Esophagus muscularis mucosa (tissue), 4 donors: ENCODE data around the gene INO80E. TPM values are rescaled to one million over a fixed set of nuclear protein-coding genes. Genes with fewer than 3 reads are reported as not detected.
"Not testable (repeated sequence)": the region's sequence is repeated elsewhere in the genome, so short reads cannot be mapped to it uniquely, and the experiment has no call there.

Experiments
- DNase-seq: peaks from one replicate; pipeline ENCODE4 v3.0.0-alpha.2; 2017; ENCODE audit errors: extremely low spot score
- H3K27ac ChIP-seq, 4 donors: fragments of 200-600 bp; sonication (generic); replicated peaks in 1 of 4; 1 replicate in 3 of 4; 2 replicates in 1 of 4; pipeline ENCODE4 v1.5.1; 2016 to 2019; ENCODE audit warnings: mild to moderate bottlenecking in 1 of 4
- H3K27me3 ChIP-seq, 4 donors: fragments of 200-600 bp; sonication (generic); one replicate each; pipeline versions ENCODE4 v1.5.1 to v1.6.0; 2016 to 2019
- H3K36me3 ChIP-seq, 4 donors: fragments of 200-600 bp; sonication (generic); one replicate each; pipeline ENCODE4 v1.5.1; 2016 to 2019
- H3K4me1 ChIP-seq, 4 donors: fragments of 200-600 bp; sonication (generic); one replicate each; pipeline ENCODE4 v1.5.1; 2016 to 2019
- H3K4me3 ChIP-seq, 4 donors: fragments of 200-600 bp; sonication (generic); 1 replicate in 2 of 4; 2 replicates in 2 of 4; pipeline ENCODE4 v1.5.1; 2016 to 2019; ENCODE audit warnings: mild to moderate bottlenecking in 4 of 4, moderate library complexity in 1 of 4
- H3K9me3 ChIP-seq, 4 donors: fragments of 200-600 bp; sonication (generic); 1 replicate in 3 of 4; 2 replicates in 1 of 4; pipeline ENCODE4 v1.5.1; 2016 to 2019
- EP300 ChIP-seq: sonication (generic); formaldehyde crosslinking; IDR thresholded peaks from one replicate; pipeline ENCODE4 v1.6.1; 2017; ENCODE audit warnings: antibody characterized with exemption
- POLR2A ChIP-seq: fragments of 450-650 bp; IDR thresholded peaks from one replicate; pipeline ENCODE4 v1.6.1; 2017; ENCODE audit warnings: antibody characterized with exemption, moderate library complexity, mild to moderate bottlenecking, low read depth
- POLR2AphosphoS5 ChIP-seq, 2 donors: sonication (generic); formaldehyde crosslinking; IDR thresholded peaks; one replicate each; pipeline ENCODE4 v1.6.1; 2017; ENCODE audit warnings: antibody characterized with exemption in 2 of 2
- WGBS: methylation state at CpG from one replicate; pipeline ENCODE4 v1.1.5; 2018; 5-methylcytosine and 5-hydroxymethylcytosine counted together
- intact Hi-C: fragments of 100-400 bp; cut with DNase I; formaldehyde crosslinking; loops from one replicate; pipeline ENCODE4 v1.15.1; 2023
- total RNA-seq, 4 donors: library from RNA; depleted of rRNA; stranded (reverse); fragments of >200 nt; gene quantifications; one replicate each; pipeline versions ENCODE4 v1.1.0 to v1.2.1, GENCODE V29; 2016
- TF ChIP-seq, protein P1 (sequence below), 3 experiments: fragments of 200-600 bp in 2 of 3; fragments of 450-650 bp in 1 of 3; sonication (generic) in 2 of 3; IDR thresholded peaks; one replicate each; pipeline ENCODE4 v1.5.1; 2017 to 2019; ENCODE audit warnings: antibody characterized with exemption in 3 of 3, mild to moderate bottlenecking in 2 of 3, moderate library complexity in 1 of 3

Gene INO80E
- total RNA-seq, 4 donors from 2014 or later = 38.2 to 58.1 (median 43.5) TPM

DNA sequence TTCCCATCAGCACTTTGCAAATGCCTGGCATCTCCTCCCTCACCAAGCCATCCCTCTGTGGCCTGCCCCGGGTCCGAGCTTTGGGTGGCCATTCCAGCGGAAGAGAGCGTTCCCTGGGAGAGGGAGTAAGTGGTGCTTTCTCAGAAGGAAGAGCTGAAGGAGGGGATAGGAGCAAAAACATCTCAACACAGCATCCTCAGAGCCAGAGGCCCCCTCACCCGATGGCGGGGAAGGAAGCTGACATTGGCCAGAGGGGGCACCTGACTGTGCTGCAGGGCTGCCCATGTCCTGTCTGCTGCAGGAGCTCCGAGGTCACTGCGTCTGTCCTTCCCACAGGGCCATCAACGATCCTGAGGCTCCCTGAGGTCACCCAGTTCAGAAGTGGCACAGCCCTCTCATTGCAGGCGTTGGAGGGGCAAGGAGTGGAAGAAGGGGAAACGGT, 35.5 kb downstream of the INO80E start:
- no peaks in the 10 kb centered on the region for H3K36me3 ChIP-seq
- intact Hi-C loops = no loop called here
- H3K27me3 ChIP-seq = peaks cover 0 to 100% (median 42%) of the 10 kb centered on the region in 4 donors
- H3K27ac ChIP-seq = no peak overlapping the region
- TF ChIP-seq POLR2A (no peak), EP300 (no peak), POLR2AphosphoS5 (IDR thresholded peaks at IDR 0.05) (no peak)
- TF ChIP-seq, protein P1, sequence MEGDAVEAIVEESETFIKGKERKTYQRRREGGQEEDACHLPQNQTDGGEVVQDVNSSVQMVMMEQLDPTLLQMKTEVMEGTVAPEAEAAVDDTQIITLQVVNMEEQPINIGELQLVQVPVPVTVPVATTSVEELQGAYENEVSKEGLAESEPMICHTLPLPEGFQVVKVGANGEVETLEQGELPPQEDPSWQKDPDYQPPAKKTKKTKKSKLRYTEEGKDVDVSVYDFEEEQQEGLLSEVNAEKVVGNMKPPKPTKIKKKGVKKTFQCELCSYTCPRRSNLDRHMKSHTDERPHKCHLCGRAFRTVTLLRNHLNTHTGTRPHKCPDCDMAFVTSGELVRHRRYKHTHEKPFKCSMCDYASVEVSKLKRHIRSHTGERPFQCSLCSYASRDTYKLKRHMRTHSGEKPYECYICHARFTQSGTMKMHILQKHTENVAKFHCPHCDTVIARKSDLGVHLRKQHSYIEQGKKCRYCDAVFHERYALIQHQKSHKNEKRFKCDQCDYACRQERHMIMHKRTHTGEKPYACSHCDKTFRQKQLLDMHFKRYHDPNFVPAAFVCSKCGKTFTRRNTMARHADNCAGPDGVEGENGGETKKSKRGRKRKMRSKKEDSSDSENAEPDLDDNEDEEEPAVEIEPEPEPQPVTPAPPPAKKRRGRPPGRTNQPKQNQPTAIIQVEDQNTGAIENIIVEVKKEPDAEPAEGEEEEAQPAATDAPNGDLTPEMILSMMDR (IDR thresholded peaks at IDR 0.05) = no peak
- DNase-seq = no peak
- H3K9me3 ChIP-seq = no peaks in the 10 kb centered on the region
- H3K4me3 ChIP-seq = peak overlapping the region in 1 of 4 donors; percentile 18
- 19% methylated on average over 5 of the region's 11 CpGs for whole genome bisulfite sequencing
- peaks cover 9 to 19% (median 13%) of the 10 kb centered on the region in 4 donors for H3K4me1 ChIP-seq

DNA sequence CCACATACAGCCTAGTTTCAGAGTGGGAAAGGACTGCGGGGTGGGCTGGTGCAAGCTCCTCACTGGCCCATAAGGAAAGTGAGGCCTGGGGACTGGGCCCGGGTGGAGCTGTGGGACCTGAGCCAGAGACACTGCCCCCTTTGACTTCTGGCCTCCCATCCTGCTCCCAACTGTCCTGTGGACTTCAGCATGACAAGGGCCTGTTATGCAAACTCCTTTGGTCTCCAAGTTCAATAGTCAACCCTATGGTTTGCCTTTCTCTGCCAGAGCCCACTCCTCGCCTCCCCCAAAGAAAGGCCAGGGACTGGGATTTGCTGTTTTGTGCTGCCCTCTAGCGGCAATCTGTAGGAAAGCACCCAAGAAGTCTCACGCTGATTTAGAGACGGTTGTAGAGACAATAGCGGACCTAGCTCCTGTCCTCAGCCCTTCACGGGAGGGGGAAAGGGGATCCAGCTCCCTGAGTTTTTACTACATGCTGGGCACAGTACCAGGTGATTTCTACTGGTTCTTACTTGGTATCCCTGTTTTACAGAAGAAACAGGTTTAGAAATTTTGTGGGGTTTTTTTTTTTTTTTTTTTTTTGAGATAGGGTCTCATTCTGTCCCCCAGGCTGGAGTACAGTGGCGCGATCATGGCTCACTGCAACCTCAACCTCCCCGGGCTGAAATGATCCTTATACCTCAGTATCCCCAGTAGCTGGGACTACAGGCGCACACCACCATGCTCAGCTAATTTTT, 36.2 kb downstream of the INO80E start:
- DNase-seq = no peak
- Histone ChIP-seq H3K9me3 (no peaks in the 10 kb centered on the region), H3K4me3 (no peak overlapping the region), H3K27ac (no peak overlapping the region), H3K36me3 (no peaks in the 10 kb centered on the region), H3K4me1 (peaks cover 9 to 19% (median 13%) of the 10 kb centered on the region in 4 donors), H3K27me3 (peaks cover 0 to 98% (median 42%) of the 10 kb centered on the region in 4 donors)
- intact Hi-C loops = no loop called here
- 25% methylated on average over 12 of the region's 12 CpGs for WGBS
- TF ChIP-seq EP300 (no peak), POLR2AphosphoS5 (IDR thresholded peaks at IDR 0.05) (no peak), POLR2A (no peak)
- TF ChIP-seq, protein P1 (IDR thresholded peaks at IDR 0.05) = peak; percentile 42 to 72 (median 48)

DNA sequence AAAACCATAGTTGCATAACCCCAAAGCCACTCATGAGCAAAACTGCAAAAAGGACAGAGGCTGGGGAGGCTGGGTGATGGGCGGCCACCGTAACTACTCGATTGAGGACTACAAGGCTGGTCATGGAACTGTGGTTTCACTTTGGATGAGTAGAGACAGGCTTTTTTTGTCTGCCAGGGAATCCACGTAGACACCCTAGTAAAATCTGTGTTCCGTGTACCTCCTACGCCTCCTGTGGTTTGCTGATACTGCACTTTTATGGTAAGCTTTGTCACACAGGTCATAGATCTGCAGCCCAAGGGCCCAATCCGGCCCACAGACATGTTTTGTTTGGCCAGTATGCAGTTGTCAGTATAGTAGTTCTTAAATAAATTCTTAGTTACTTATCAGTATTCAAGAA, 37.2 kb downstream of the INO80E start:
- 75% methylated on average over 7 of the region's 7 CpGs for WGBS
- intact Hi-C loops = no loop called here
- H3K27me3 ChIP-seq = peaks cover 0 to 88% (median 42%) of the 10 kb centered on the region in 4 donors
- no peak for DNase-seq
- H3K36me3 ChIP-seq = no peaks in the 10 kb centered on the region
- H3K9me3 ChIP-seq = no peaks in the 10 kb centered on the region
- no peak overlapping the region for H3K27ac ChIP-seq
- no peak for TF ChIP-seq EP300
- TF ChIP-seq POLR2AphosphoS5 (IDR thresholded peaks at IDR 0.05) = no peak
- TF ChIP-seq, protein P1 (IDR thresholded peaks at IDR 0.05) = no peak
- TF ChIP-seq POLR2A = no peak
- H3K4me3 ChIP-seq = no peak overlapping the region
- peaks cover 9 to 19% (median 13%) of the 10 kb centered on the region in 4 donors for H3K4me1 ChIP-seq

DNA sequence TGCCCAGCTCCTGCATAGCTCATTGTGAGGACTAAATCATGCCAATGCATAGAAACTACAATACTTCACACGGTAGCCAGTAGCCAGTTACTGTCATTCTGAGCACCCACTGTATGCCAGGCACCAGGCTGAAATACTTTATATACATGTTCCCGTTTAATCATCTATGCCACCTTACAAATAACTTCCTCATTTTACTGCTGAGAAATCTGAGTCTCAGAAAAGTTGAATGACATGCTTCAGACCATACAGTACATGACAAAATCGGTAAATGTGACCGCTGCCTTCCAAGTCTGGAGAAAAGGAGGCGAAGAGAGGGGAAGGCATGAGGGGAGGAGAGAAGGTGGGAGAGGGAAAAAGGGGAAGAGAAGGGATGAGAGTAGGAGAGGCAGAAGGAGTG, 44.2 kb downstream of the INO80E start:
- intact Hi-C loops = no loop called here
- no peak for DNase-seq
- Histone ChIP-seq H3K36me3 (no peaks in the 10 kb centered on the region), H3K27me3 (peaks cover 0 to 37% (median 0%) of the 10 kb centered on the region in 4 donors), H3K4me3 (no peak overlapping the region), H3K4me1 (no peaks in the 10 kb centered on the region), H3K9me3 (no peaks in the 10 kb centered on the region), H3K27ac (no peak overlapping the region)
- TF ChIP-seq, protein P1 (IDR thresholded peaks at IDR 0.05) = no peak
- TF ChIP-seq POLR2A (no peak), EP300 (no peak), POLR2AphosphoS5 (IDR thresholded peaks at IDR 0.05) (no peak)
- 71% methylated on average over 5 of the region's 5 CpGs for WGBS

DNA sequence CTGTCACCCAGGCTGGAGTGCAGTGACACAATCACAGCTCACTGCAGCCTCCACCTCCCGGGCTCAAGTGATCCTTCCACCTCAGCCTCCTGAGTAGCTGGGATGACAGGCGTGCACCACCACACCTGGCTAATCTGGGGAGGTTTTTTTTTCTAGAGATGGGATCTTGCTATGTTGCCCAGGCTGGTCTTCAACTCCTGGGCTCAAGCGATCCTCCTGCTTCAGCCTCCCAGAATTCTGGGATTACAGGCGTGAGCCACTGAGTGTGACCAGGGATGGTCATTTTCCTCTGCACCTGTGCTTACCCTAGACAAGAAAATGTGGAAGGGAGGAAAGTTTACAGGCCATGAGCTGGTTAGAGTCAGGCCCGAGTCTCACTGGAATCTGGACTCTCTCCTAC, 44.6 kb downstream of the INO80E start:
- H3K4me3 ChIP-seq, H3K4me1 ChIP-seq, DNase-seq, H3K27ac ChIP-seq, H3K36me3 ChIP-seq, H3K9me3 ChIP-seq, intact Hi-C loops: not testable (repeated sequence)
- H3K27me3 ChIP-seq = peaks cover 0 to 33% (median 0%) of the 10 kb centered on the region in 4 donors
- 87% methylated on average over 5 of the region's 5 CpGs for WGBS
